GM23338 (cell line): ENCODE data around the gene GRM8.

Experiments used
- EZH2 ChIP-seq: fragments of 200-600 bp; sonication (generic); IDR thresholded peaks from one replicate; pipeline ENCODE4 v1.8.0; 2017; ENCODE audit warnings: antibody characterized with exemption, mild to moderate bottlenecking, low read depth; ENCODE audit not compliant: unreplicated experiment
- EZH2phosphoT487 ChIP-seq: fragments of 200-600 bp; sonication (generic); IDR thresholded peaks from one replicate; pipeline ENCODE4 v1.8.1; 2018; ENCODE audit warnings: antibody characterized with exemption; ENCODE audit not compliant: unreplicated experiment
- JUNB ChIP-seq: IDR thresholded peaks from one replicate; pipeline ENCODE4 v1.6.1; 2016; ENCODE audit warnings: antibody characterized with exemption; ENCODE audit not compliant: unreplicated experiment
- POLR2AphosphoS5 ChIP-seq: IDR thresholded peaks from 2 replicates; pipeline ENCODE4 v1.6.1; 2016; ENCODE audit warnings: antibody characterized with exemption, low read depth
- ZNF114 ChIP-seq: fragments of 250-450 bp; sonication (Bioruptor Pico); IDR thresholded peaks from 2 replicates; pipeline ENCODE4 v1.5.0; 2020; ENCODE audit warnings: mild to moderate bottlenecking, moderate library complexity
- TF ChIP-seq, protein P1 (sequence below), 2 experiments: fragments of 200-600 bp in 1 of 2; sonication (generic) in 1 of 2; conservative IDR thresholded peaks; 2 replicates each; pipeline versions ENCODE4 v1.5.1 to v1.6.1; 2016 to 2017; ENCODE audit warnings: antibody characterized with exemption in 2 of 2, low read depth in 2 of 2, mild to moderate bottlenecking in 2 of 2, moderate library complexity in 1 of 2
- TF ChIP-seq, protein P2 (sequence below): IDR thresholded peaks from one replicate; pipeline ENCODE4 v1.6.1; 2018; ENCODE audit warnings: antibody characterized with exemption; ENCODE audit not compliant: unreplicated experiment

- TF ChIP-seq EZH2phosphoT487 (no peak), POLR2AphosphoS5 (no peak), EZH2 (no peak), JUNB (no peak), ZNF114 (no peak)
- TF ChIP-seq, protein P1, sequence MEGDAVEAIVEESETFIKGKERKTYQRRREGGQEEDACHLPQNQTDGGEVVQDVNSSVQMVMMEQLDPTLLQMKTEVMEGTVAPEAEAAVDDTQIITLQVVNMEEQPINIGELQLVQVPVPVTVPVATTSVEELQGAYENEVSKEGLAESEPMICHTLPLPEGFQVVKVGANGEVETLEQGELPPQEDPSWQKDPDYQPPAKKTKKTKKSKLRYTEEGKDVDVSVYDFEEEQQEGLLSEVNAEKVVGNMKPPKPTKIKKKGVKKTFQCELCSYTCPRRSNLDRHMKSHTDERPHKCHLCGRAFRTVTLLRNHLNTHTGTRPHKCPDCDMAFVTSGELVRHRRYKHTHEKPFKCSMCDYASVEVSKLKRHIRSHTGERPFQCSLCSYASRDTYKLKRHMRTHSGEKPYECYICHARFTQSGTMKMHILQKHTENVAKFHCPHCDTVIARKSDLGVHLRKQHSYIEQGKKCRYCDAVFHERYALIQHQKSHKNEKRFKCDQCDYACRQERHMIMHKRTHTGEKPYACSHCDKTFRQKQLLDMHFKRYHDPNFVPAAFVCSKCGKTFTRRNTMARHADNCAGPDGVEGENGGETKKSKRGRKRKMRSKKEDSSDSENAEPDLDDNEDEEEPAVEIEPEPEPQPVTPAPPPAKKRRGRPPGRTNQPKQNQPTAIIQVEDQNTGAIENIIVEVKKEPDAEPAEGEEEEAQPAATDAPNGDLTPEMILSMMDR (conservative IDR thresholded peaks at IDR 0.05; ENCODE audit: low read depth in 2 of 2) = no peak
- TF ChIP-seq, protein P2, sequence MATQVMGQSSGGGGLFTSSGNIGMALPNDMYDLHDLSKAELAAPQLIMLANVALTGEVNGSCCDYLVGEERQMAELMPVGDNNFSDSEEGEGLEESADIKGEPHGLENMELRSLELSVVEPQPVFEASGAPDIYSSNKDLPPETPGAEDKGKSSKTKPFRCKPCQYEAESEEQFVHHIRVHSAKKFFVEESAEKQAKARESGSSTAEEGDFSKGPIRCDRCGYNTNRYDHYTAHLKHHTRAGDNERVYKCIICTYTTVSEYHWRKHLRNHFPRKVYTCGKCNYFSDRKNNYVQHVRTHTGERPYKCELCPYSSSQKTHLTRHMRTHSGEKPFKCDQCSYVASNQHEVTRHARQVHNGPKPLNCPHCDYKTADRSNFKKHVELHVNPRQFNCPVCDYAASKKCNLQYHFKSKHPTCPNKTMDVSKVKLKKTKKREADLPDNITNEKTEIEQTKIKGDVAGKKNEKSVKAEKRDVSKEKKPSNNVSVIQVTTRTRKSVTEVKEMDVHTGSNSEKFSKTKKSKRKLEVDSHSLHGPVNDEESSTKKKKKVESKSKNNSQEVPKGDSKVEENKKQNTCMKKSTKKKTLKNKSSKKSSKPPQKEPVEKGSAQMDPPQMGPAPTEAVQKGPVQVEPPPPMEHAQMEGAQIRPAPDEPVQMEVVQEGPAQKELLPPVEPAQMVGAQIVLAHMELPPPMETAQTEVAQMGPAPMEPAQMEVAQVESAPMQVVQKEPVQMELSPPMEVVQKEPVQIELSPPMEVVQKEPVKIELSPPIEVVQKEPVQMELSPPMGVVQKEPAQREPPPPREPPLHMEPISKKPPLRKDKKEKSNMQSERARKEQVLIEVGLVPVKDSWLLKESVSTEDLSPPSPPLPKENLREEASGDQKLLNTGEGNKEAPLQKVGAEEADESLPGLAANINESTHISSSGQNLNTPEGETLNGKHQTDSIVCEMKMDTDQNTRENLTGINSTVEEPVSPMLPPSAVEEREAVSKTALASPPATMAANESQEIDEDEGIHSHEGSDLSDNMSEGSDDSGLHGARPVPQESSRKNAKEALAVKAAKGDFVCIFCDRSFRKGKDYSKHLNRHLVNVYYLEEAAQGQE = no peak
These were observed 779.9 kb downstream of the GRM8 start for GRCh38 chr7:126472825-126473224.
